Measurements from ENCODE around the gene CASKIN2.
"Not testable (repeated sequence)": the region's sequence is repeated elsewhere in the genome, so short reads cannot be mapped to it uniquely, and the experiment has no call there.

CASKIN2 gene

GRCh38 chr17:75465039-75465438, 50.3 kb downstream of the CASKIN2 start:
- no peak for DNase-seq

GRCh38 chr17:75463603-75464002, 51.7 kb downstream of the CASKIN2 start:
- no peak for DNase-seq

- no peak for DNase-seq
Observed at GRCh38 chr17:75460295-75460694, 55.0 kb downstream of the CASKIN2 start.

- DNase-seq = no peak
Observed at GRCh38 chr17:75459590-75460267, 55.6 kb downstream of the CASKIN2 start.

GRCh38 chr17:75459246-75459589, 56.1 kb downstream of the CASKIN2 start:
- no peak for DNase-seq

GRCh38 chr17:75457047-75457654, 58.2 kb downstream of the CASKIN2 start:
- DNase-seq = peak; percentile 23

GRCh38 chr17:75456417-75457046, 58.8 kb downstream of the CASKIN2 start, which contains the start of gene TMEM94:
Gene TMEM94, plus strand, starts transcription at chr17:75456635. Its CDS starts 15,271 bp downstream, at chr17:75471906.
- peak; percentile 97 for DNase-seq

GRCh38 chr17:75456039-75456416, 59.3 kb downstream of the CASKIN2 start:
- no peak for DNase-seq

- DNase-seq = not testable (repeated sequence)
Observed at GRCh38 chr17:75454672-75455071, 60.7 kb downstream of the CASKIN2 start.

- DNase-seq = no peak
Observed at GRCh38 chr17:75454193-75454592, 61.1 kb downstream of the CASKIN2 start.

- no peak for DNase-seq
Observed at GRCh38 chr17:75450270-75450669, 65.1 kb downstream of the CASKIN2 start.
